K562 (cell line): ENCODE measurements around the gene GBX1. TPM values are rescaled to one million over a fixed set of nuclear protein-coding genes. Genes with fewer than 3 reads are reported as not detected.
A peak's percentile ranks its signal among the peaks of the same experiment; 100 is the strongest.

Experiments used
- ARID2 ChIP-seq: fragments of 450-650 bp; IDR thresholded peaks from 2 replicates; pipeline ENCODE4 v1.6.1; 2017; ENCODE audit warnings: antibody characterized with exemption, mild to moderate bottlenecking
- BCOR ChIP-seq: fragments of 450-650 bp; IDR thresholded peaks from 2 replicates; pipeline ENCODE4 v1.6.1; 2016
- CBX2 ChIP-seq: fragments of 200-600 bp; sonication (generic); IDR thresholded peaks from one replicate; pipeline ENCODE4 v1.6.1; 2012; ENCODE audit warnings: mild to moderate bottlenecking, low read length, inconsistent platforms; ENCODE audit not compliant: insufficient read depth, poor library complexity, severe bottlenecking
- COPS2 ChIP-seq: fragments of 450-650 bp; conservative IDR thresholded peaks from 2 replicates; pipeline ENCODE4 v1.6.1; 2016; ENCODE audit warnings: mild to moderate bottlenecking, moderate library complexity
- E2F6 ChIP-seq, 2 experiments: IDR thresholded peaks; 2 replicates each; pipeline ENCODE4 v1.6.1; 2011; ENCODE audit warnings: borderline replicate concordance in 1 of 2, control low read depth in 1 of 2, low read depth in 1 of 2, low read length in 1 of 2, mild to moderate bottlenecking in 1 of 2, mixed read lengths in 1 of 2, moderate library complexity in 1 of 2; ENCODE audit not compliant: insufficient read depth in 1 of 2, insufficient read length in 1 of 2, poor library complexity in 1 of 2, severe bottlenecking in 1 of 2; ENCODE audit errors: extremely low read depth in 1 of 2
- JUND ChIP-seq, 2 experiments: IDR thresholded peaks; 2 replicates in 1 of 2; 3 replicates in 1 of 2; pipeline ENCODE4 v1.6.1; 2011; ENCODE audit warnings: borderline replicate concordance in 2 of 2, low read depth in 2 of 2, low read length in 2 of 2, improper control_type of control experiment in 1 of 2, missing biosample characterization in 1 of 2, missing genetic modification characterization in 1 of 2, missing genetic modification reagents in 1 of 2
- MAZ ChIP-seq, 2 experiments: fragments of 450-650 bp in 1 of 2; sonication (generic) in 1 of 2; formaldehyde crosslinking; IDR thresholded peaks in 1 of 2; conservative IDR thresholded peaks in 1 of 2; 2 replicates each; pipeline versions ENCODE4 v1.4.0 to v1.5.0; 2020; ENCODE audit warnings: mild to moderate bottlenecking in 1 of 2, missing genetic modification reagents in 1 of 2
- MYC ChIP-seq, 2 experiments: fragments of 250-450 bp in 1 of 2; sonication (Bioruptor Pico) in 1 of 2; IDR thresholded peaks; 2 replicates each; pipeline versions ENCODE4 v1.5.1 to v1.6.1; 2012 to 2021; ENCODE audit warnings: low read depth in 2 of 2, borderline replicate concordance in 1 of 2, improper control_type of control experiment in 1 of 2, low read length in 1 of 2, mild to moderate bottlenecking in 1 of 2, moderate library complexity in 1 of 2
- PREB ChIP-seq: sonication (generic); formaldehyde crosslinking; IDR thresholded peaks from 2 replicates; pipeline ENCODE4 v1.8.1; 2023; ENCODE audit warnings: mild to moderate bottlenecking, missing genetic modification reagents
- RAD21 ChIP-seq, 2 experiments: fragments of 250-450 bp in 1 of 2; fragments of 450-650 bp in 1 of 2; sonication (Bioruptor Pico) in 1 of 2; formaldehyde crosslinking in 1 of 2; IDR thresholded peaks in 1 of 2; conservative IDR thresholded peaks in 1 of 2; 2 replicates each; pipeline versions ENCODE4 v1.4.0 to v1.8.0; 2020 to 2022; ENCODE audit warnings: mild to moderate bottlenecking in 2 of 2, moderate library complexity in 1 of 2
- SIN3A ChIP-seq, 2 experiments: fragments of 150-350 bp in 1 of 2; IDR thresholded peaks; 2 replicates each; pipeline ENCODE4 v1.6.1; 2011 to 2016; ENCODE audit warnings: borderline replicate concordance in 2 of 2, low read depth in 2 of 2, low read length in 2 of 2, mild to moderate bottlenecking in 2 of 2, moderate library complexity in 2 of 2; ENCODE audit not compliant: control insufficient read depth in 1 of 2
- SUPT5H ChIP-seq: fragments of 450-650 bp; IDR thresholded peaks from 2 replicates; pipeline ENCODE4 v1.6.1; 2016
- TCF7 ChIP-seq: sonication (generic); IDR thresholded peaks from 2 replicates; pipeline ENCODE4 v1.6.1; 2016; ENCODE audit warnings: antibody characterized with exemption, borderline replicate concordance
- USF1 ChIP-seq: sonication (generic); formaldehyde crosslinking; IDR thresholded peaks from 2 replicates; pipeline ENCODE4 v1.9.0; 2022; ENCODE audit warnings: mild to moderate bottlenecking, missing genetic modification reagents
- ZBTB8A ChIP-seq: fragments of 450-650 bp; IDR thresholded peaks from 2 replicates; pipeline ENCODE4 v1.6.1; 2018; ENCODE audit warnings: mild to moderate bottlenecking, moderate library complexity; ENCODE audit not compliant: partially characterized antibody
- ZNF354B ChIP-seq: fragments of 250-450 bp; sonication (Bioruptor Pico); IDR thresholded peaks from 2 replicates; pipeline ENCODE4 v1.4.0; 2020
- polyA plus RNA-seq, 8 experiments: library from polyadenylated mRNA; depleted of rRNA in 4 of 8; stranded (reverse) in 5 of 8; unstranded in 3 of 8; fragments of >200 nt; fragmentation: Nextera tagmentation in 2 of 8; fragmentation: Illumina TruSeq in 1 of 8; extraction: Ambion mirVana in 2 of 8; extraction: Trizol in 1 of 8; gene quantifications; 2 replicates each; pipeline versions ENCODE4 v1.2.1 to v1.2.3, GENCODE V29; 2011 to 2014; ENCODE audit warnings: inconsistent platforms in 1 of 8, missing spikeins in 1 of 8
- total RNA-seq, 7 experiments: library from RNA; depleted of rRNA in 6 of 7; stranded (reverse); fragments of >200 nt in 6 of 7; fragmentation: Illumina TruSeq in 2 of 7; extraction: Trizol in 2 of 7; gene quantifications; 2 replicates each; pipeline versions ENCODE4 v1.2.1 to v1.2.3, GENCODE V29; 2011 to 2021; ENCODE audit warnings: low replicate concordance in 1 of 7
- TF ChIP-seq, protein P1 (sequence below): IDR thresholded peaks from 2 replicates; pipeline ENCODE4 v1.6.1; 2014; ENCODE audit warnings: antibody characterized with exemption
- TF ChIP-seq, protein P2 (sequence below): sonication (generic); formaldehyde crosslinking; IDR thresholded peaks from 2 replicates; pipeline ENCODE4 v1.8.1; 2023; ENCODE audit warnings: mild to moderate bottlenecking, missing genetic modification reagents, moderate library complexity

Gene GBX1
- total and polyA plus RNA-seq, 9 of the 15 experiments (the other 6 are each of a cell fraction or from before 2014, with no cell fraction given), result not detected

DNA sequence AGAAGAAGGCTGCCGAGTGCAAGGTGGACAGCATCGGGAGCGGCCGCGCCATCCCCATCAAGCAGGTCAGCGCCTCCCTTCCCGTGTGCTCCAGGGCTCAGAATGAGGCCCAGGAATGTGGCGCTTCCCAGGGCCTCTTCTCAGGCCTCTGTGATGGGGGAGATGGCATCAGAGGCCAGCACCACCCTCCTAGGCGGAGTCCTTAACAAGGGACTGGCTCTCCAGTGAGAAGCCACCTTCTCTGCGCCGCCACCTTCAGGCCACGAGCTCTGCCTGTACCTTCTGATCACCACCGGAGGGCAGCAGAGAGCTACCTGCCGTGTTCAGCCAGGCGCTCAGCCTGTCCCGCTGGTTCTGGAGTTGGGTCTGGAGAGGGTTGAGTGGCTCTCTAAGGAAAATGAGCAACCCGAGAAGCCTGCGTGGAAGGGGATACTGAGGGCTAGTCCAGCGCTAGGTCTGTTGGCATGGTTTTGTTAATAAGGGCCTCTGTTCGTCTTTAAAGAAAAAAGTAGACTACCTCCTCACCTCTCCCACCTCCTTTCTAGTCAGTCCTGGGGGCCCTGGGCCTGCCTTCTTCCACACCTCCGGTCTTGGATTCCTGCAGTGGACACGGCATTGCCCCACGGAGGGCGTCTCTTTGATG, 43.6 kb downstream of the GBX1 start (continued):
- TF ChIP-seq MYC (IDR thresholded peaks at IDR 0.05; ENCODE audit: low read depth, low read length), result peak; percentile 83
- peak; percentile 52; the same call in 1 of the 2 replicates for TF ChIP-seq MYC (CRISPR knock-in tag; IDR thresholded peaks at IDR 0.05; ENCODE audit: borderline replicate concordance, low read depth)
- peak; percentile 87 for TF ChIP-seq ARID2
- TF ChIP-seq, protein P1, sequence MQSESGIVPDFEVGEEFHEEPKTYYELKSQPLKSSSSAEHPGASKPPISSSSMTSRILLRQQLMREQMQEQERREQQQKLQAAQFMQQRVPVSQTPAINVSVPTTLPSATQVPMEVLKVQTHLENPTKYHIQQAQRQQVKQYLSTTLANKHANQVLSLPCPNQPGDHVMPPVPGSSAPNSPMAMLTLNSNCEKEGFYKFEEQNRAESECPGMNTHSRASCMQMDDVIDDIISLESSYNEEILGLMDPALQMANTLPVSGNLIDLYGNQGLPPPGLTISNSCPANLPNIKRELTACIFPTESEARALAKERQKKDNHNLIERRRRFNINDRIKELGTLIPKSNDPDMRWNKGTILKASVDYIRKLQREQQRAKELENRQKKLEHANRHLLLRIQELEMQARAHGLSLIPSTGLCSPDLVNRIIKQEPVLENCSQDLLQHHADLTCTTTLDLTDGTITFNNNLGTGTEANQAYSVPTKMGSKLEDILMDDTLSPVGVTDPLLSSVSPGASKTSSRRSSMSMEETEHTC, result peak; percentile 57
- peak; percentile 23 to 84; a peak in 2 of 4 replicates for TF ChIP-seq MAZ (CRISPR knock-in tag; conservative IDR thresholded peaks at IDR 0.05 in 1 of 2, IDR thresholded peaks at IDR 0.05 in 1 of 2)
- 0 out of 2 replicates have a peak, but pooled peaks have one; percentile 63 for TF ChIP-seq TCF7
- peak in 1 of 2 experiments; percentile 33 for TF ChIP-seq E2F6 (IDR thresholded peaks at IDR 0.05; ENCODE audit: borderline replicate concordance in 1 of 2, extremely low read depth in 1 of 2, insufficient read depth in 1 of 2, insufficient read length in 1 of 2, low read depth in 1 of 2, low read length in 1 of 2, poor library complexity in 1 of 2, severe bottlenecking in 1 of 2)
- no peak for TF ChIP-seq COPS2
- peak; percentile 69; the same call in 1 of the 2 replicates for TF ChIP-seq JUND (IDR thresholded peaks at IDR 0.05; ENCODE audit: borderline replicate concordance, low read depth, low read length)
- peak; percentile 12; the same call in 1 of the 3 replicates for TF ChIP-seq JUND (tag; IDR thresholded peaks at IDR 0.05; ENCODE audit: borderline replicate concordance, low read depth, low read length)
- 0 out of 4 replicates have a peak, but pooled peaks of 1 of the 2 experiments have one; percentile 39 for TF ChIP-seq SIN3A (IDR thresholded peaks at IDR 0.05; ENCODE audit: borderline replicate concordance in 2 of 2, control insufficient read depth in 1 of 2, low read depth in 2 of 2, low read length in 2 of 2)
- no peak for TF ChIP-seq ZNF354B (CRISPR knock-in tag)
- peak; percentile 86 to 94 for TF ChIP-seq RAD21 (CRISPR knock-in tag; conservative IDR thresholded peaks at IDR 0.05 in 1 of 2, IDR thresholded peaks at IDR 0.05 in 1 of 2)
- no peak for TF ChIP-seq ZBTB8A
- TF ChIP-seq, protein P2, sequence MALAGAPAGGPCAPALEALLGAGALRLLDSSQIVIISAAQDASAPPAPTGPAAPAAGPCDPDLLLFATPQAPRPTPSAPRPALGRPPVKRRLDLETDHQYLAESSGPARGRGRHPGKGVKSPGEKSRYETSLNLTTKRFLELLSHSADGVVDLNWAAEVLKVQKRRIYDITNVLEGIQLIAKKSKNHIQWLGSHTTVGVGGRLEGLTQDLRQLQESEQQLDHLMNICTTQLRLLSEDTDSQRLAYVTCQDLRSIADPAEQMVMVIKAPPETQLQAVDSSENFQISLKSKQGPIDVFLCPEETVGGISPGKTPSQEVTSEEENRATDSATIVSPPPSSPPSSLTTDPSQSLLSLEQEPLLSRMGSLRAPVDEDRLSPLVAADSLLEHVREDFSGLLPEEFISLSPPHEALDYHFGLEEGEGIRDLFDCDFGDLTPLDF (CRISPR knock-in tag), result peak; percentile 31; the same call in 1 of the 2 replicates
- peak; percentile 8; the same call in 1 of the 2 replicates for TF ChIP-seq BCOR
- TF ChIP-seq PREB (CRISPR knock-in tag), result peak; percentile 45; the same call in 1 of the 2 replicates
- no peak for TF ChIP-seq SUPT5H
- TF ChIP-seq CBX2, result no peak
- TF ChIP-seq USF1, result peak; percentile 22; the same call in 1 of the 2 replicates
